ENCODE measurements around the gene KCNK17. TPM values are rescaled to one million over a fixed set of nuclear protein-coding genes. Genes with fewer than 3 reads are reported as not detected.

KCNK17 gene
- total RNA-seq, 1 experiment from 2014 or later = not detected

DNA sequence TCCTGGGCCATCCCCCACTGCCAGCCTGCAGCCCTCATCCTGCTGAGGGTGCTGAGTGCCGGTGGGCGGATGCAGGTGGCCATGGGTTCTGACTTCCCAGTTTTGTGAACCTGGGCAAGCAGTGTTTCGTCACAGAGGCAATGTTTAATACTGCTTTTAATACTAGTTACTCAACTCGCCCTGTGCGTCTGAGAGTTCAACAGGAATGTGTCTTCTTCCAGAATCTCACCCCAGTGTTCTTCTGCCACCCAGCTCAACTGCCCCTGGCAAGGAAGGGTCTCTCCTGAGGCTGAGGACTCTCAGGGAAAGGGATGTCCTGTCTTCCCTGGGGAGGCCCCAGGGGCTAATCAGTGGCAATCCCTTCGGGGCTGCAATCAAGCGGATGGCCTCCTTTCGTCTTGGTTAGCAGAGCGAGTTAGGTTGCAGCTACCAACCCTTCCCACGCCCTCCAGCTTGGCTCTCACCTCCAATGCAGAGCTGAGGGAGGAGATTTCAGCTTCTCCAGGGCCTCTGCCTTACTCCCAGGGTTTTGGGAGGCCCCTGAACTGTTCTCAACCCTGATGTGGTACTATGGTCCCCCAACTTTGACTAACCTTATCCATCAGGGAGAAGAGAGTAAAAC lies 6.3 kb upstream of the KCNK17 start:
- H3K27me3 Mint-ChIP-seq (ENCODE audit: insufficient read depth, unreplicated experiment) = peaks cover 12% of the 10 kb centered on the region
- no peaks in the 10 kb centered on the region for H3K4me1 ChIP-seq
- H3K4me3 Mint-ChIP-seq (ENCODE audit: unreplicated experiment) = no peak overlapping the region
- no peak for DNase-seq
- no TSS peak for BruUV-seq (replicated peaks)
- no peaks in the 10 kb centered on the region for H3K9me3 Mint-ChIP-seq (ENCODE audit: unreplicated experiment)
- TF ChIP-seq, protein P1, sequence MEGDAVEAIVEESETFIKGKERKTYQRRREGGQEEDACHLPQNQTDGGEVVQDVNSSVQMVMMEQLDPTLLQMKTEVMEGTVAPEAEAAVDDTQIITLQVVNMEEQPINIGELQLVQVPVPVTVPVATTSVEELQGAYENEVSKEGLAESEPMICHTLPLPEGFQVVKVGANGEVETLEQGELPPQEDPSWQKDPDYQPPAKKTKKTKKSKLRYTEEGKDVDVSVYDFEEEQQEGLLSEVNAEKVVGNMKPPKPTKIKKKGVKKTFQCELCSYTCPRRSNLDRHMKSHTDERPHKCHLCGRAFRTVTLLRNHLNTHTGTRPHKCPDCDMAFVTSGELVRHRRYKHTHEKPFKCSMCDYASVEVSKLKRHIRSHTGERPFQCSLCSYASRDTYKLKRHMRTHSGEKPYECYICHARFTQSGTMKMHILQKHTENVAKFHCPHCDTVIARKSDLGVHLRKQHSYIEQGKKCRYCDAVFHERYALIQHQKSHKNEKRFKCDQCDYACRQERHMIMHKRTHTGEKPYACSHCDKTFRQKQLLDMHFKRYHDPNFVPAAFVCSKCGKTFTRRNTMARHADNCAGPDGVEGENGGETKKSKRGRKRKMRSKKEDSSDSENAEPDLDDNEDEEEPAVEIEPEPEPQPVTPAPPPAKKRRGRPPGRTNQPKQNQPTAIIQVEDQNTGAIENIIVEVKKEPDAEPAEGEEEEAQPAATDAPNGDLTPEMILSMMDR (IDR thresholded peaks at IDR 0.05; ENCODE audit: insufficient read depth in 1 of 2, low read depth in 1 of 2, low read length in 1 of 2, severe bottlenecking in 1 of 2, unreplicated experiment in 1 of 2) = no peak
- H3K27ac Mint-ChIP-seq (ENCODE audit: unreplicated experiment) = no peak overlapping the region
- H3K36me3 ChIP-seq (ENCODE audit: control insufficient read depth, insufficient read depth, low read length) = no peaks in the 10 kb centered on the region
- POLR2A ChIA-PET = no interaction called here
- no peaks in the 10 kb centered on the region for H3K36me3 Mint-ChIP-seq (ENCODE audit: insufficient read depth, unreplicated experiment)
- CTCF ChIA-PET = no interaction called here
- H3K4me3 ChIP-seq (ENCODE audit: low read depth, low read length) = no peak overlapping the region
- no peaks in the 10 kb centered on the region for H3K27me3 ChIP-seq (replicated peaks; ENCODE audit: control insufficient read depth, insufficient read depth, low read length)
- no peaks in the 10 kb centered on the region for H3K4me1 Mint-ChIP-seq (ENCODE audit: low read depth, unreplicated experiment)
- intact Hi-C loops (cut with micrococcal nuclease; ENCODE audit: unreplicated experiment) = no loop called here
- H3K9me3 ChIP-seq = no peaks in the 10 kb centered on the region

DNA sequence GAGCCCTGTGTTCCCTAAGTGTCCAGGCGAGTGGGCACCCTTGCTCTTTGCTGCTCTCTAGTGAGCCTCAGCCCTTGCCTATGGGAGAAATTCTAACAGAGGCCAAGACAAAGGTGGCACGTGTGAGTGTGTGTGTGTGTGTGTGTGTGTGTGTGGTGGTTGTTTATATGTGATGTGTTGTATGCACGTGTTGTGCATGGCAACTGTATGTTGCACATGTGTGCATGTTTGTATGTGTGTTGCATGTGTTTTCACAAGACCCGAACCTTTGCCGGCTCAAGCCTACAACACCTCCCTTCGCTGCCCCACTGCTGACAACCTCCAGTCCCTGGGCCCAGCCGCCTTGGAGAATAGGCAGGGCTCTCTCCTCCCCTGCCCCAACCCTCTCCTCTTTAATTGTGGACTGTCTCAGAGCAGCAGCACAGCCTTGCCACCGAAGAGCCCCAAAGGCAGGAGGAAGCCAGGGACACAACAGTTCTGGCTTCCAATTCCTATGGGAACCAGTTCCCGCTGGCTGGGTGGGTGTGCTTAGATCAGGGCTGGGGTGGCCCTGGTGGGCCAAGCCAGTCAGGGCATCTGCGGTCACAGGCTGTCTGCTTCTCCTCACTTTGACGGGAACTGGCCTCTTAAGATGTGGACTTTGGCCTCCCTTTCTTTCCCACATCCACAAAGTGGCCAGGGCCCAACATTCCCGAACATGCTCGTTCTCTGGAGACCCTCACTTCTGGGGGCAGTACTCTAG lies 5.6 kb upstream of the KCNK17 start:
- peaks cover 12% of the 10 kb centered on the region for H3K27me3 Mint-ChIP-seq (ENCODE audit: insufficient read depth, unreplicated experiment)
- Histone ChIP-seq H3K4me3 (ENCODE audit: low read depth, low read length) (no peak overlapping the region), H3K27me3 (replicated peaks; ENCODE audit: control insufficient read depth, insufficient read depth, low read length) (peaks cover 2% of the 10 kb centered on the region; the same call in 1 of the 2 replicates), H3K4me1 (no peaks in the 10 kb centered on the region), H3K9me3 (no peaks in the 10 kb centered on the region), H3K36me3 (ENCODE audit: control insufficient read depth, insufficient read depth, low read length) (no peaks in the 10 kb centered on the region)
- no peak for DNase-seq
- H3K4me3 Mint-ChIP-seq (ENCODE audit: unreplicated experiment) = no peak overlapping the region
- H3K27ac Mint-ChIP-seq (ENCODE audit: unreplicated experiment) = no peak overlapping the region
- no peaks in the 10 kb centered on the region for H3K36me3 Mint-ChIP-seq (ENCODE audit: insufficient read depth, unreplicated experiment)
- H3K4me1 Mint-ChIP-seq (ENCODE audit: low read depth, unreplicated experiment) = no peaks in the 10 kb centered on the region
- no TSS peak for BruUV-seq (replicated peaks)
- CTCF ChIA-PET = no interaction called here
- TF ChIP-seq, protein P1 (IDR thresholded peaks at IDR 0.05; ENCODE audit: insufficient read depth in 1 of 2, low read depth in 1 of 2, low read length in 1 of 2, severe bottlenecking in 1 of 2, unreplicated experiment in 1 of 2) = no peak
- no peaks in the 10 kb centered on the region for H3K9me3 Mint-ChIP-seq (ENCODE audit: unreplicated experiment)
- intact Hi-C loops (cut with micrococcal nuclease; ENCODE audit: unreplicated experiment) = no loop called here
- POLR2A ChIA-PET = no interaction called here

GRCh38 chr6:39317256-39317655 lies 3.0 kb upstream of the KCNK17 start:
- Histone ChIP-seq H3K36me3 (ENCODE audit: control insufficient read depth, insufficient read depth, low read length) (no peaks in the 10 kb centered on the region), H3K27me3 (replicated peaks; ENCODE audit: control insufficient read depth, insufficient read depth, low read length) (peaks cover 7% of the 10 kb centered on the region), H3K4me3 (ENCODE audit: low read depth, low read length) (no peak overlapping the region), H3K9me3 (no peaks in the 10 kb centered on the region), H3K4me1 (no peaks in the 10 kb centered on the region)
- H3K27me3 Mint-ChIP-seq (ENCODE audit: insufficient read depth, unreplicated experiment) = peaks cover 12% of the 10 kb centered on the region
- ChIA-PET POLR2A (no interaction called here), CTCF (no interaction called here)
- no peaks in the 10 kb centered on the region for H3K9me3 Mint-ChIP-seq (ENCODE audit: unreplicated experiment)
- TF ChIP-seq, protein P1 (IDR thresholded peaks at IDR 0.05; ENCODE audit: insufficient read depth in 1 of 2, low read depth in 1 of 2, low read length in 1 of 2, severe bottlenecking in 1 of 2, unreplicated experiment in 1 of 2) = no peak
- no peak overlapping the region for H3K4me3 Mint-ChIP-seq (ENCODE audit: unreplicated experiment)
- no peak overlapping the region for H3K27ac Mint-ChIP-seq (ENCODE audit: unreplicated experiment)
- DNase-seq = no peak
- intact Hi-C loops (cut with micrococcal nuclease; ENCODE audit: unreplicated experiment) = no loop called here
- no peaks in the 10 kb centered on the region for H3K36me3 Mint-ChIP-seq (ENCODE audit: insufficient read depth, unreplicated experiment)
- H3K4me1 Mint-ChIP-seq (ENCODE audit: low read depth, unreplicated experiment) = no peaks in the 10 kb centered on the region
- BruUV-seq (replicated peaks) = no TSS peak

Data from Caco-2 (cell line).